Activated naive CD8-positive, alpha-beta T cell treated with anti-CD3 and anti-CD28 coated beads for 36 hours (primary cell): Measurements from ENCODE around the gene BCAS4. TPM values are rescaled to one million over a fixed set of nuclear protein-coding genes. Genes with fewer than 3 reads are reported as not detected.
A peak's percentile ranks its signal among the peaks of the same experiment; 100 is the strongest.

ENCODE experiments used
- DNase-seq: peaks from one replicate; pipeline ENCODE4 v3.0.0; 2021
- H3K27ac Mint-ChIP-seq: one replicate; pipeline ENCODE4 v1.8.0; 2022; ENCODE audit warnings: mild to moderate bottlenecking, moderate library complexity, mixed read lengths
- H3K27me3 Mint-ChIP-seq: one replicate; pipeline ENCODE4 v1.8.0; 2022; ENCODE audit warnings: mild to moderate bottlenecking, mixed read lengths
- H3K36me3 Mint-ChIP-seq: one replicate; pipeline ENCODE4 v1.8.0; 2021; ENCODE audit warnings: mild to moderate bottlenecking, mixed read lengths
- H3K4me1 Mint-ChIP-seq: one replicate; pipeline ENCODE4 v1.8.0; 2021; ENCODE audit warnings: mixed read lengths
- H3K4me3 Mint-ChIP-seq: one replicate; pipeline ENCODE4 v1.8.0; 2022; ENCODE audit warnings: mild to moderate bottlenecking, moderate library complexity, mixed read lengths
- H3K9me3 Mint-ChIP-seq: one replicate; pipeline ENCODE4 v1.8.0; 2022; ENCODE audit warnings: mixed read lengths
- total RNA-seq, 2 experiments: library from RNA; stranded (reverse); gene quantifications; one replicate each; pipeline ENCODE4 v1.2.3, GENCODE V29; 2021

The BCAS4 gene
- total RNA-seq, 2 experiments from 2014 or later = 27.1 to 28.9 TPM

GRCh38 chr20:50845566-50846215 lies 50.8 kb downstream of the BCAS4 start:
- Mint-ChIP-seq H3K4me3 (no peak overlapping the region), H3K4me1 (peaks cover 29% of the 10 kb centered on the region), H3K36me3 (peaks cover 1% of the 10 kb centered on the region), H3K9me3 (no peaks in the 10 kb centered on the region), H3K27me3 (no peaks in the 10 kb centered on the region), H3K27ac (no peak overlapping the region)
- DNase-seq = no peak

DNA sequence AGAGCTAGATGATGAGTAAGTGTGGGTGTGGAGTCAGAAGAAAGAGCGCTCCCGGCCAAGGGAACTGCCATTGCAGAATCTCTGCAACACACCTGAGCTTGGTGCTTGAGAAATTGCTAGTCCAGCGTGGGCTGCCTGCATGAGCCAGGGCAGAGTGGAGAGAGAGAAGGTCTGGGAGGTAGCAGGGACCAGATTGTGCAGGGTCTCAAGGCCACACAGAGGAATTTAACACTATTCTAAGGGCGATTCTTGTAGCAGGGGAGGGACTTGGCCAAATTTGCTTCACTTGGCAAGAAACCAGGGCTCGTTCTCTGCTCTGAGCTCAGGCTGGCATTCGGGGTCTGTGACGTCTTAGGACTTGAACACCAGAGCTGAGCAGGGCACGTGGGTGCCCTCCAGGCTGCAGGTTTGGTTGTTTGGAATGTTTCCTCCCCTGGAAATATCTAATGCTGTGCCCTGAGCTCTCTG lies 53.5 kb downstream of the BCAS4 start:
- Mint-ChIP-seq H3K4me3 (no peak overlapping the region), H3K9me3 (no peaks in the 10 kb centered on the region), H3K36me3 (peaks cover 5% of the 10 kb centered on the region), H3K27ac (peak overlapping the region; percentile 63), H3K27me3 (no peaks in the 10 kb centered on the region), H3K4me1 (peaks cover 32% of the 10 kb centered on the region)
- DNase-seq = no peak

DNA sequence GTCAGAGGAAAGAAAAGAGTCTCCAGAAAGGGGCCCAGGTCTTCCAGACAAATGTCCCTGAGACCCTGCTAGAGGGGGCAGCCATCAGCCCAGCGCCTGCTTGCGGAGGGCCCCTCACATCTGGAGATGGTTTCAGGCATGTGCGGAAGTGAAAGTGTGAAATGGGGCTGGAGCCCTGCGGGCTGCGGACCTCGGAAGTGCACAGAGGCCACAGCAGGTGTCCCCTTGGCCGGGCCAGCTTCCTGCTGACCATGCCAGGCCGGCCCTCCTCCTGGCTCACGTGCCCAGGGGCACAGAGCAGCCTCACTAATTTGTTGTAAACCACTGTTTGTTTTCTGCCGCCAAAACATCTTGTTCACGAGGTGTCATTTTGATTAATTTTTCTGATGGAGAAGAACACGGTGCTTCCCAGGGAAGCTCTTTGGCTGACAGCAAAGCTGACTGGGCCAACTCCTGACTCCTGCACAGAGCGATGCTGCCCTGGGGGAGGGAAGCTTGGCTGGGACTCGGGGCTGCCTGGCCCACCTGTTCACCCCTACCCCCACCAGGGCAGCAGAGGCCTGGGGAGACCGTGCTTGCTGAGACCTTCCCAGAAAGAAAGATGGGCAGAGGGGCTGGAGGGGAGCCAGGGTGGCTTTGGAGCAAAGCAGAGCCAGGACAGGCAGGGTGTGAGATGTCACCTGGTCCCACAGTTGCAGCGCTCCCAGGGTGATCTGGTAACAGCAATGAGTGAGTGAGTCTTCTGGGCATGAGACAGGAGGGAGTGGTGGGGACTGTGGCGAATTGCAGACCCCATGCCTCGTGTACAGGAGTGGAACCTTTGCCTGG lies 54.2 kb downstream of the BCAS4 start:
- Mint-ChIP-seq H3K27me3 (no peaks in the 10 kb centered on the region), H3K4me1 (peaks cover 30% of the 10 kb centered on the region), H3K27ac (no peak overlapping the region), H3K36me3 (peaks cover 5% of the 10 kb centered on the region), H3K9me3 (no peaks in the 10 kb centered on the region), H3K4me3 (no peak overlapping the region)
- DNase-seq = no peak

GRCh38 chr20:50850721-50851286 lies 55.9 kb downstream of the BCAS4 start:
- peaks cover 18% of the 10 kb centered on the region for H3K4me1 Mint-ChIP-seq
- H3K27me3 Mint-ChIP-seq = no peaks in the 10 kb centered on the region
- H3K36me3 Mint-ChIP-seq = peaks cover 5% of the 10 kb centered on the region
- no peaks in the 10 kb centered on the region for H3K9me3 Mint-ChIP-seq
- DNase-seq = no peak
- peak overlapping the region; percentile 72 for H3K27ac Mint-ChIP-seq
- H3K4me3 Mint-ChIP-seq = no peak overlapping the region

- Mint-ChIP-seq H3K27ac (peak overlapping the region; percentile 16), H3K27me3 (no peaks in the 10 kb centered on the region), H3K4me1 (peaks cover 18% of the 10 kb centered on the region), H3K36me3 (peaks cover 4% of the 10 kb centered on the region), H3K4me3 (no peak overlapping the region), H3K9me3 (no peaks in the 10 kb centered on the region)
- no peak for DNase-seq
These were observed 57.2 kb downstream of the BCAS4 start for GRCh38 chr20:50852085-50852484.

GRCh38 chr20:50854506-50855249 lies 59.8 kb downstream of the BCAS4 start:
- DNase-seq = no peak
- Mint-ChIP-seq H3K4me3 (no peak overlapping the region), H3K27ac (no peak overlapping the region), H3K9me3 (no peaks in the 10 kb centered on the region), H3K4me1 (peaks cover 9% of the 10 kb centered on the region), H3K27me3 (no peaks in the 10 kb centered on the region), H3K36me3 (peaks cover 4% of the 10 kb centered on the region)

DNA sequence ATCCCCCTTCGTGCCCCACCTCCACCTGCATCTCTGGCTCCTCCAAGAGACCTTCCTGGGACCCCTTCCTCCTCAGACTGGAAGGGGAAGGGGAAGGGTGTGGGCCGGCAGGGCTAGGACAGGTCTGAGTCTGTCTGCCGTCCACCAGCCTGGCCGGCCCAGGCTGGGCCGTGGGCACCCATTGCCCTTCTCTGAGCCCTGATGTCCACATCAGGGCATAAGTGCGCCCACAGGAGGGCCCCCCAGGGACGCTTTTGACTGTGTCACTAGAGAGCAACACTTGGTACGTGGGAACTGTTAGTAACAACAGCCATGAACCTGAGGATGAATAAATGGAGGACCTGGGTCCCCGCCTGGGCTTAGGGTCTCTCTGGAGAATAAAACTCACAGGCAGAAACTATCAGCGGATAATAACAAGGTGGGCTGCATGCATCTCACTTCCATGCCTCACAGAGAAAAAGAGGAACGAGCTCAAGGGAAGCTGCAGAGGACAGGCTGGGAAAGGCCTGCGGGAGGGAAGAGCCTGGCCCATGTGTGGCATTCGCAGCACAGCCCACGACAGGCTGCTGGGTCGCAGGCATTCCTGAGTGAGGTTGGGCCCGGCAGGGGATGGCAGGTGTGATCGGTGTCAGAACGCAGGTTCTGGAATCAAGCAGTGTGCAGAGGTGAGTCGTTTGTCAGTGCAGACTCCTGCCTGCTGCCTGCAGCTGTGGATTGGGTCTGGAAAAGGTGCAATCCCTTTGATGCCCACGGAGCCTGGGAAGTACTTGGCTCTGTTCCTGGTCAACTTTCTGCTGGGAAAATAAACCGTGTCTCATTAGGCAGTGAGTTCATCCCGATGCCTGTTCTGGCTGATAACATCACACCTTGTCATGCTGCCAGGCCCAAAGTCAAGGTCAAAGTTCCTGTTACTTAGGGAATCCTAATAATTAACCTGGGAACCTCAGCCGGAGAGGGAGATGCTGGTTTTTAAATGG lies 60.9 kb downstream of the BCAS4 start:
- Mint-ChIP-seq H3K36me3 (peaks cover 4% of the 10 kb centered on the region), H3K27me3 (no peaks in the 10 kb centered on the region), H3K9me3 (no peaks in the 10 kb centered on the region), H3K4me1 (peaks cover 3% of the 10 kb centered on the region), H3K4me3 (no peak overlapping the region), H3K27ac (no peak overlapping the region)
- DNase-seq = no peak

- no peak overlapping the region for H3K4me3 Mint-ChIP-seq
- H3K9me3 Mint-ChIP-seq = no peaks in the 10 kb centered on the region
- no peak for DNase-seq
- no peaks in the 10 kb centered on the region for H3K4me1 Mint-ChIP-seq
- H3K36me3 Mint-ChIP-seq = peaks cover 4% of the 10 kb centered on the region
- no peak overlapping the region for H3K27ac Mint-ChIP-seq
- no peaks in the 10 kb centered on the region for H3K27me3 Mint-ChIP-seq
These were observed 61.7 kb downstream of the BCAS4 start for GRCh38 chr20:50856475-50857041.

DNA sequence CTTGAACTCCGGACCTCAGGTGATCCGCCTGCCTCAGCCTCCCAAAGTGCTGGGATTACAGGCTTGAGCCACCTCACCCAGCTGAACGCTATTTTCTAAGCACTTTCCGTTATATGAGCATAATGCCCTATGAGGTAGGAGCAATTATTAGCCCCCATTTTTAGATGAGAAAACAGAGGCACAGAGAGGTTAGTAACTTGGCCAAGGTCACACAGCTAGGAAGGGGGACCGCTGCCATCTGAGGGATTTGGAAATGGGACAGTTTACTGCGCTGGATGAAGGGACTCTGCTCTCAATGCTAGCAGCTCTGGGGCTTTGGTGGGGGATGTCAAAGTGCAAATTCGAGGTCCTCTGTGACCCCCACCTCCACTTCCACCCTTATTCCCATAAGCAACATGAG lies 62.5 kb downstream of the BCAS4 start:
- no peak overlapping the region for H3K27ac Mint-ChIP-seq
- no peaks in the 10 kb centered on the region for H3K27me3 Mint-ChIP-seq
- no peaks in the 10 kb centered on the region for H3K36me3 Mint-ChIP-seq

DNA sequence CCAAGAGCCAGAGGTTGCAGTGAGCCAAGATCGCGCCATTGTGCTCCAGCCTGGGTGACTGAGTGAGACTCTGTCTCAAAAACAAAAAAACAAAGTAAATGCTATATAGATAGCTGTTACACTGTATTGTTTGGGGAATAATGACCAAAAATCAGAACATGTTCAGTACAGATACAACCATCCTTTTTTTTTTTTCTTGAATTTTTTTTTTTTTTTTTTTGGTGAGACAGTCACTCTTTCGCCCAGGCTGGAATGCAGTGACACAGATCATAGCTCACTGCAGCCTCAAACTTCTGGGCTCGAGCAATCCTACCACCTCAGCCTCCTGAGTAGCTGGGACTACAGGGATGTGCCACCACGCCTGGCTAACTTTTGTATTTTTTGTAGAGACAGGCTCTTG lies 63.7 kb downstream of the BCAS4 start:
- Mint-ChIP-seq H3K27me3 (no peaks in the 10 kb centered on the region), H3K9me3 (no peaks in the 10 kb centered on the region), H3K27ac (no peak overlapping the region), H3K4me3 (no peak overlapping the region), H3K36me3 (no peaks in the 10 kb centered on the region), H3K4me1 (no peaks in the 10 kb centered on the region)
- no peak for DNase-seq

More for the DNA sequence above, 62.5 kb downstream of the BCAS4 start:
- no peaks in the 10 kb centered on the region for H3K4me1 Mint-ChIP-seq
- H3K4me3 Mint-ChIP-seq = no peak overlapping the region
- no peaks in the 10 kb centered on the region for H3K9me3 Mint-ChIP-seq
- DNase-seq = no peak

DNA sequence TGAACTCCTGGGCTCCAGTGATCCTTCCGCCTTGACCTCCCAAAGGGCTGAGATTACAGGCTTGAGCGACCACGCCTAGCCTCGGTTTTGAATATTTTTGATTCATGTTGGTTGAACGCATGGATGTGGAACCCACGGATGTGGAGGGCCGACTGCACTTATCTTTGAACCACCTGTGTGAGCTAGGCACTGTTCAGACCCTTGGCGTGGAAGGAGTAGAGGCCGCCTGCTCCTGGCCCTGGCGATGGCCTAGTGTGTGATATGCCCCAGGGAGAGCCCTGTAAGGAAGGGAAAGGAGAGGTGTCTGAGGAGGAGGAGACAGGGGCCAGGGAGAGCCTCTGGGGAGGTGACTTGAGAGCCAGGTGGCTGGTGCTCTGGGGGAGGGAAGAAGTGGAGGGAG lies 64.3 kb downstream of the BCAS4 start:
- H3K27me3 Mint-ChIP-seq = no peaks in the 10 kb centered on the region
- H3K4me3 Mint-ChIP-seq = no peak overlapping the region
- no peaks in the 10 kb centered on the region for H3K4me1 Mint-ChIP-seq
- DNase-seq = no peak
- no peaks in the 10 kb centered on the region for H3K36me3 Mint-ChIP-seq
- no peaks in the 10 kb centered on the region for H3K9me3 Mint-ChIP-seq
- H3K27ac Mint-ChIP-seq = no peak overlapping the region

DNA sequence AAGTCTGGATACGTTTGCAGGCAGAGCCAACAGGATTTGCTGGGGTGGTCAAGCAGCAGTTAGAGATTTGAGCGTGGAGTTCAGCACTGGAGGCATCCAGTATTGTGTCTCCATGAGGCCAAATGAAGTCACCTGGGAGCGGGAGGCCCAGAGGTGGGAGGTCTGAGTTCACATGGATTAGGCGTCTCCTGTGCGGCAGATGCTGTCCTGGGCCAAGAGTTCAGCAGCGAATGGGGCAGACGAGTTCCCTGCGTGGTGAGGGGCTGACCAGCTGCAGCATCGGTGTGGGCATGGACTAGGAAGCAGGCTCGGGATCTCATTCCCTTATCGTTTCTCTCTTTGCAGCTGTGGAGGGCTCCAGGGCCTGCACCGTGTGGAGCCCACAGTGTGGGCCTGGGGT lies 66.2 kb downstream of the BCAS4 start:
- H3K4me3 Mint-ChIP-seq = no peak overlapping the region
- H3K27ac Mint-ChIP-seq = no peak overlapping the region
- H3K27me3 Mint-ChIP-seq = no peaks in the 10 kb centered on the region
- no peaks in the 10 kb centered on the region for H3K9me3 Mint-ChIP-seq
- no peak for DNase-seq
- no peaks in the 10 kb centered on the region for H3K4me1 Mint-ChIP-seq
- no peaks in the 10 kb centered on the region for H3K36me3 Mint-ChIP-seq

- Mint-ChIP-seq H3K36me3 (no peaks in the 10 kb centered on the region), H3K9me3 (no peaks in the 10 kb centered on the region), H3K27me3 (no peaks in the 10 kb centered on the region), H3K4me3 (no peak overlapping the region), H3K4me1 (no peaks in the 10 kb centered on the region), H3K27ac (no peak overlapping the region)
- DNase-seq = no peak
These were observed 67.7 kb downstream of the BCAS4 start for GRCh38 chr20:50862546-50862945.

- no peaks in the 10 kb centered on the region for H3K27me3 Mint-ChIP-seq
- no peak overlapping the region for H3K4me3 Mint-ChIP-seq
- H3K9me3 Mint-ChIP-seq = no peaks in the 10 kb centered on the region
- no peak overlapping the region for H3K27ac Mint-ChIP-seq
- DNase-seq = no peak
- H3K4me1 Mint-ChIP-seq = no peaks in the 10 kb centered on the region
- no peaks in the 10 kb centered on the region for H3K36me3 Mint-ChIP-seq
These were observed 70.3 kb downstream of the BCAS4 start for GRCh38 chr20:50865114-50865513.
